ENCODE data around the gene WDR27.

The WDR27 gene

DNA sequence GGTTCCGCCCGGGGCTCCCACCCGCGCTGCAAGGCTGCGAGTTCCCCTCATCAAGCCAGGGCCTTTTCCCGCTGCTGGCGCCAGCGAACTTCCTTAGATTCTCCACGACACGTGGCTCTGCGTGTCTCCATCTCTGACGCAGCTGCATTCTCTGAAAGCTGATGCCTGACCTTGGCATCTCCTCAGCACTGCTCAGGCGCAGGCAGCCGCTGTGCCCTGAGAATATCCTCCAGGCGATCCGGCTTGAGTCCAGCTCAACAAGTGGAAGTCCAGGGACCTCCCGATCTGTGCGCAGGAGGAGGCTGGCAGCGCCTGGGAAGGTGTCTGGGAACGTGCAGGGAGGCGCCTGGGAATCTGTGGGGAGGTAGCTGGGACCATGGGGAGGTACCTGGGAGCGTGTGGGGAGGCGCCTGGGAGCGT is 277.0 kb downstream of the WDR27 start:
- no peak for DNase-seq

DNA sequence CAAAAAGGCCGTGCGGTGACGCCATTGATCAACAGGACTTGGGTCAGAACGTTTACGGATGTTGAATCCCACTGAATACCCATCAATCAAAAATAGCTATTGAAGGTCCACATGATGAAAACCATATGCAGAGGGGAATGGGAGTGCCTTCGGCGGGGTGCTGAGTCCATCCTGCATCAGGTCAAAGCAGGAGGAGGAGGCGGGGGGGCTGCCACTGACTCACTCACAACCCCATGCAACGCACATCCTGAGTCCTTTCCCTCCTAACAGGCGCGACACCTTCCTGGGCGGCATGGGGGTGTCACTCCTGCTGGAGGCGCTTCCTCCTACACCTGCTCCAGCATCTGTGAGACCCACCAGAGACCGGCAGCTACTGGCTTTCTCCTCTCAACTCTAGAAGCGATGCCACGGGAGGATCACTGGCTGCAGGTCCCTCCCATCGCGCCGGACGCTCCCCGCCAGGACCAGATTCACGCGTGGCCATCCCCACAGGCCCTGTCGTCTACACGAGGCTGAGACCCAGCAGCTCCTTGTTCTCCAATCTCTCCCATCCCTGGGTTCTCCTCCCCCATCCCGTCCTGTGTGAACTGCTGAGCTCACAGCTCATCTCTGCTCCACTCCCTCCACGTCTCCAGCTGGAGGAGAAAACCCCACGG is 277.6 kb downstream of the WDR27 start:
- no peak for DNase-seq

DNA sequence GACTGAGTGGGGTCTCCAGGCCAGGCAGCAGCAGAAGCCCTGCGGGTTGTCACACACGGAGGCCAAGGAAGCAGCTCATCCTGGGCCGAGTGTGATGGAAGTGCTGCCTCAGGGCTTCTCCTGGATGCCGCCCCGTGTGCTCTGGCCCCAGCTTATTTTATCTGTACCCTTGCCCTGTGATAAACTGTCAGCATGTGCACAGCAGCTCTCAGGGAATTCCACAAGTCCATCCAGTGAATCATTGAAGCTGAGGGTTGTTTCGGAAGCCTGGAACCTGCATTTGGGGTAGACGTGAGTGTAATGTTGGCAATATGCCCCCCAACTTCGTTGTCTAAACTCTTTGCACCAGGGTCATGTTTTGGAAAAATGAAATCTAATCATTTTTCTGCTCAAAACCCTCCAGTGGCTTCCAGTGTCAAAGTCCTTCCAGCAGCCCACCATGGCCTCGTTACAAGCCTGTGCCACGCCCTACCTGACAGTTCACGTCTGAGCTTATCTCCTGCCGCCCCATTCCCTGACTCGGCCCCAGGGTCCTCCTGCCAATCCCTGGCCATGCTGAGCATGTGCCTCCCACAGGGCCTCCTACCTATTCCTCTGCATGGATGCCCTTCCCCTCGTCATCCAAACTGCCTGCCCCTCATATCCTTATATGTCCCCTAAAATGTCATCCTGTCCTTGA is 280.1 kb downstream of the WDR27 start:
- DNase-seq = no peak

DNA sequence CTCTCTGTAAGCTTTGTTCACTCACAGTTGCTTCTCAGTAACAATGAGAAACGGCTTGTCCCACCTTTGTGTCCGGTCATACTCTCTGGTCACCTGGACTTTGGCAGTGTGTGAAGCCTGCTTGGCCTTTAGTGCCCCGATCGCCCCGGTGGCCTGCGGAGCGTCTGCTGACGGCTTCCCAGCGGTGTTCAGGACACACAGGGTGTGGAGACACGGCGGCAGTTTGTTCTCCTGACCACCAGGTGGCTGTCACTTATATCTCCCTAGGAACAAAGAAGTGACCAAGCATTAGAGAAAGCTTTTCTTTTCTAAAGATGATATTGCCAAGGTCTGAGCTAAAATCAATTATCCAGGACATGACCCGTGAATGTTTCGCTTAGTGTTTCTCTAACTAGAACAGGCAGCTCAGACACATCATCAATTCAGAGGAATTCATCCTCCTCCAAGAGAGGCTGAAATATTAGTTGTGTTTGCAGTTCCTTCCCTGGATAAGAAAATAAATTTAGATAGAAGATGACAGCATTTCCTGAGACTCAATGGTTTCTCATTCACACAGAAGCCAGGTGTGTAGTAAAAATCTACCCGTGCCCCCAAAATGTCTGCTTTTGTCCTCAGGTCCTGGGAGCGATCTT is 280.8 kb downstream of the WDR27 start:
- DNase-seq = no peak

DNA sequence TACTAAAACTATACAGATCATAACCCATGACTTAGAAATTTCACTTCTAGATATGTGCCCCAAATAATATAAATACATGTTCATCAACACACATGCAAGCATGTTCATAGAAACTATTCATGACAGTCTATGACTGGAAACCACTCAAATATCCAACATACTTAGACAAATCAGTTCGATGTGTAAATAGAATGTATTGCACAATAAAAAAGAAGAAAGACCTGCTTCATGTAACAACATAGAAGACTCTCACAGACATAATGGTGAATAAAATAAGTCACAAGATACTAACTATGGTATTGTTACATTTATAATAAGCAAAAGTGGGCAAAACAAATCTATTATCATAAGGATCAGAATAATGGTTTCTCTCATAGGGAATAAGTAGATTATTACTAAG is 284.7 kb downstream of the WDR27 start:
- no peak for DNase-seq

DNA sequence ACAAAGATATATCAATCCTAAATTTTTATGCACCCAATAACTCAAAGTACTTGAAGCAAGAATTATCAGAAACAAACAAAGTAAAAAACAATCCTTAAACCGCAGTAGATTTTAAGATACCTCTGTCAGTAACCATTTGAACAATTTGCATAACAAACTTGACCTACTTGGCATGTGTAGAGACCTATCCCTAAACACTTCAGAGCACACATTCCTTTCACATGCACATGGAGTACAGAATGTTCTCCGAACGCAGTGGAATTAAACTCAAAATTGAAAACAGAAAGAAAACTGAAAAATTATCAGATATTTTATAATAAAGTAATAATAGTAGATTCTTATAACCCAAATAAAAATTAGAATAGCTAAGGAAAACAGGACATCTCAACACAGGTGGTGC is 285.6 kb downstream of the WDR27 start:
- no peak for DNase-seq

DNA sequence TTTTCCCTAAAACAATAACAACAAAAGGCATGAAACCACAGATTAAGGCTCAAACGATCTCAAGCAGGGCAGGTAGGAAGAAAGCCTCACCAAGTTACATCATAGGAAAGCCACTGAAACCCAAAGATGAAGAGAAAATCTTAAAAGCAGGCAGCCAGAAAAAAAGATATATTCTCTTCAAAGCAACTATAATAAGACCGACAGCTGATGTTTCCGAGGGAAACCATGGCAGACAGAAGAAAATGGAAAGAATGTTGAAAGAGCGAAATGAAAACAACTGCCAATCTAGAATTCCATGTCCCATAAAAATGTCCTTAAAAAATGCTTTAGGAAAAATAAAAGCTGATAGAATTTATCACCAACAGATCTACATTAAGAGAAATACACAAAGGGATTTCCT is 286.6 kb downstream of the WDR27 start:
- no peak for DNase-seq

DNA sequence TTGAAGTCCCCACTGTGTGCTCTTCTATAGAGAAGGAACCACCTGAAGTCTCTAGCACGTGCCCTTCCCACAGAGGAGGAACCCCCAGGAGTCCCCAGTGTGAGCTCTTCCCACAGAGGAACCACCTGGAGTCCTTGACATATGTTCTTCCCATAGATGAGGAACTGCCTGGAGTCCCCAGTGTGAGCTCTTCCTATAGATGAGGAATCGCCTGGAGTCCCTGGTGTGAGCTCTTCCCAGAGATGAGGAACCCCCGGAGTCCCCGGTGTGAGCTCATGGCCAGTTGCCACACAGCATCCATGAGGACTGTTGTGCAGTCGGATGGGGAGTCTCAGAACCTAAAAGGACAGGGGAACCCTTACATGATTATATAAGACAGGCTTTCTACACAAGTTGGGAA is 290.1 kb downstream of the WDR27 start:
- no peak for DNase-seq

DNA sequence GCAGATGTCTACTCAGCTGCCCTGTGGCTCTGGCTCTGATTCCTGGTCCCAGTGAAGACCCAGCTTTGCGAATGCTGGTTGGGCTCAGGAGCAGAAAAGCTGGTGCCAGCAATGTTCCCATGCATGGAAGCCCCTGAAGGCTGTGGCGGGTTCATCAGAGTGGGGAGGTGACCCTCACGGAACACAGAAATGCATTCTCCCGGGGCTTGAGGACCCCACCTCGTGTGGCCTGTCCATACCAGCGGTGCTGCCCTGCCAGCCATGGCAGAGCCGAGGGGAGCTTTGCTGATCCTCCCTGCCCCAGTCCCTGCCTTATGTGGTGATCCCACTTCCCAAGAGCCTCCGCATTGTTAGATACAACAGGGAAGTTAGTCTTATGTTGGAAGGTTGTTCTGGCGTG is 290.5 kb downstream of the WDR27 start:
- no peak for DNase-seq

DNA sequence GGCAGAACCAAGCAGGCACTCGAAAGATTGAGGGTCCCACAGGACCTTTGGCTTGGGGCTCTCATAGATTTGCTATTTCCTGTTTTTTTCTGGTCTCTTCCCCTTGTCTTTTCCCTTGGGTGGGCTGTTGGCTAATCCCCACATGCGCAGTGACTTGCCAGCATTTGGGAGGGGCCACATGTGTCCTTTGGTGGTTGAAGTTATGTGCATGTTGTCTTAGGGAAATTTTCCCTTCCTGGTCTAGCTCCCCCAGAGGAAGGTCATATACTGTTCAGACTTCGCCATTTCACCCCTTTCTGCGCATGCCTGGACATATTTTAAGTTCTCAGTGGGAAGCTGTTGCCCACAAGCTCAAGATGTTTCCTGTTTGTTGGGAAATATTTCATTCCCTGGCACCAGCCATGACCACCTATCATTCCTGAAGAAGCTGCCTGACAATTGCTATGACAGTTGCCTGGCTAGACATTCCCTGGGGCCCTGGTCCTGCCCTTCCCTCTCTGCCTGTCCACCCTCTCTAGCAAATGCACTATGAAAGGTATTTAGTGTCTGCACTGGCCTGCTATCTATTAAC is 292.0 kb downstream of the WDR27 start:
- DNase-seq = no peak

DNA sequence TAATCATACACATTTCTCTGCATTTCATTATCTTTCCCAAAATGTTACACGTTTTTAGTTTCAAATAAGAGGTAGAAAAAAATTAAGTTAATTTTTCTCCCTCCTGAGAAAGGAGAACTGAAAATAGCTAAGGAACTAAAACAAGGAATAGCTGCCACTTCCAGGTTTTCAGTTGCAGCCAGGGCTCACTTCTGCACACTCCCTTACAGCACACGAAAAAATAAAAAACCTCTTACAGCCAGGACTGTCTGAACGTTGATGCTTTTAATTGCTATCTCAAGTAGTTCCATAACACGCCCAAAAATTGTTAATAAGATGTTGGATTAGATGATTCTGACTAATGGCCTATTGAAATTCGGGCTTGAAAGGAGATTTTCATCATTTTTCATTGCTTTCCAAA is 294.5 kb downstream of the WDR27 start:
- no peak for DNase-seq
